ENCODE results near the gene CLPSL1. TPM values are rescaled to one million over a fixed set of nuclear protein-coding genes. Genes with fewer than 3 reads are reported as not detected.

CLPSL1 gene
- total RNA-seq, result not detected in 2 replicates

DNA sequence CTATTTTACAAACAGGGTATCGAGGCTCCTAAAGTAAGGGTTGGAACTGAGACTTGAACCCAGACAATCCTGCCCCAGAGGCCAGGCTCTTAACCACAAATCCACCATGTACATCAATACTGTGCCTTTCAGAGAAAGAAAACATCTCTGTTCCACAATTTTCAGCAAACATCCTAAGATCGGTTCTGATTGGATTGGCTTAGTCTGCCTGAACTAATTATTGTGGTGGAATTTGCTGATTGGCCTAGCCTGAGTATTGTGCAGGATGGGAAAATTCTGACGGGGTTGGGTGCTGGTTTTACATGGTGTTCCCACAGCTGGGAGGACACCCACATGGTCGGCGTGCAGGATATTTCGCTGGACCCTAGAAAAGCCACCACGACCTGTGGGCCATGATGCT, at the start of gene CLPSL1:
TSS of gene CLPSL1 (plus strand) at position 301 of the 400 bp plus-strand sequence. CDS start at position 393, 92 bp downstream.

GRCh38 chr6:35736982-35737412, 43.8 kb upstream of the CLPSL1 start, which contains the start of gene ARMC12:
Gene ARMC12 (plus strand): TSS chr6:35737032. CDS start chr6:35737109, 77 bp downstream.

DNA sequence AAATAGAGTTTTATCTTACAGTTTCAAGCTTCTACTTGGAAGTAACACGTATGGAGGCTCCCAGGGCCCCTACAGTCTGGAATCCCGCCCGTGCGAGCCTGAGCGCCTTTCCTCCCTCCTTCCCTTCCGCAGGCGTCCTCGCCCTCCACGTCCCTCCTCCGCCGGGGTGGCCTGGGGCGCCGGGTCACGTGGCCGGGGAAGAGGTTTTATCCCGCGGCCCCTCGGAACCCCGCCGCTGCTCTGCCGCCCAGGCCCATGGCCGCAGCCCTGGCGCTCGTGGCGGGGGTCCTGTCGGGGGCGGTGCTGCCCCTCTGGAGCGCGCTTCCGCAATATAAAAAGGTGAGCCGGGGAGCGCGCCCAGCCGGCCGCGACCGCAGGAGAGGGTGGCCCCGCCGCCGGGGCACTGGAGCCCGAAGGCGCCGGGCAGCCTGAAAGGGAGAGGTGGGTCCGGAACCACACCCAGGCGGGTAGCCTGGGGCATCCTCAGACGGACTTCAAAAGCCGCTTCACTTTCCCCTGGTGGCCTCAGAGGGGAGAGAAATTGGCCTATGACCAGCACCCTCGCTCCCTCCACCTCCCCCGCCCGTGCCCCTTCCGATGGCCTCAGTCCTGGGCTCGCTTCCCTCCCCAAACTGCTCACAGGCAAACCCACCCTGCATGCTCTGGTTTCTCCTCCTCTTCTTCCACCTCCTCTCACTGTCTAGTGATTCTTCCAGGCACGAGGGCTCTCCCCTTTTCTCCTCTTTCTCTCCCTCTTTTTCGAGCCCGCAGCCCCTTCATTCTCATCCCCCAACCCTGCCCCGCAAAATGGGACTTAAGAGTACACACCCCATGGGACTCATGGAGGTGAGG, 4.2 kb upstream of the CLPSL1 start, which contains the start of gene CLPSL2:
TSS of gene CLPSL2 (plus strand) at position 235 of the 852 bp plus-strand sequence. CDS start at position 256, 21 bp downstream.

GRCh38 chr6:35804996-35805736, 24.3 kb downstream of the CLPSL1 start, which contains the start of gene LHFPL5:
Gene LHFPL5 (plus strand): TSS chr6:35805352. CDS start chr6:35805671, 319 bp downstream.

Other genes starting within 250 kb of the CLPSL1 start
- 6.1 and 12.4 TPM in 2 replicates for gene FKBP5, start 92.1 kb upstream of the CLPSL1 start, total RNA-seq
- gene ARMC12, start 44.0 kb upstream of the CLPSL1 start, total RNA-seq, result 0.29 and 1.2 TPM in 2 replicates
- gene CLPSL2, start 4.4 kb upstream of the CLPSL1 start, total RNA-seq, result not detected in 2 replicates
- not detected in 2 replicates for gene CLPS, start 16.3 kb downstream of the CLPSL1 start, total RNA-seq
- not detected in 2 replicates for gene LHFPL5, start 24.3 kb downstream of the CLPSL1 start, total RNA-seq
- 38.7 and 56.6 TPM in 2 replicates for gene SRPK1, start 140.1 kb downstream of the CLPSL1 start, total RNA-seq
- gene SLC26A8, start 243.6 kb downstream of the CLPSL1 start, total RNA-seq, result under 0.01 and 0.87 TPM in 2 replicates
- 65.2 and 78.8 TPM in 2 replicates for gene MAPK14, start 246.8 kb downstream of the CLPSL1 start, total RNA-seq

All from smooth muscle cell of trachea (primary cell).